Pancreas (tissue), 10 donors: ENCODE results near the gene ULK4. TPM values are rescaled to one million over a fixed set of nuclear protein-coding genes. Genes with fewer than 3 reads are reported as not detected.

Source experiments
- ATAC-seq, 4 donors: fragments of 200-7000 bp; cut with Tn5 transposase; one replicate each; pipeline versions ENCODE4 v1.8.0 to v1.9.1; 2020; ENCODE audit warnings: mild to moderate bottlenecking in 4 of 4, moderate library complexity in 4 of 4
- DNase-seq, 6 donors: peaks; one replicate each; pipeline ENCODE4 v3.0.0-alpha.2; 2020
- FAIRE-seq: peaks from 2 replicates; lab custom pipeline; 2012; peaks lifted over from hg19 to GRCh38; lab: Jason Lieb, UNC
- H3K27ac ChIP-seq, 4 donors: fragments of 200-600 bp; sonication (generic); 1 replicate in 3 of 4; 2 replicates in 1 of 4; pipeline versions ENCODE4 v1.5.0 to v1.8.0; 2020
- H3K27me3 ChIP-seq, 4 donors: fragments of 200-600 bp; one replicate each; pipeline ENCODE4 v1.8.0; 2021
- H3K36me3 ChIP-seq, 3 donors: fragments of 200-600 bp; sonication (generic) in 1 of 3; one replicate each; pipeline versions ENCODE4 v1.5.0 to v1.8.0; 2020 to 2021
- H3K4me1 ChIP-seq, 3 donors: fragments of 200-600 bp; one replicate each; pipeline ENCODE4 v1.8.0; 2021
- H3K4me3 ChIP-seq, 4 donors: fragments of 200-600 bp; sonication (generic) in 2 of 4; one replicate each; pipeline versions ENCODE4 v1.5.0 to v1.8.0; 2020 to 2021
- H3K9me3 ChIP-seq, 4 donors: fragments of 200-600 bp; one replicate each; pipeline ENCODE4 v1.8.0; 2021
- WGBS, 2 donors: extraction: QIAGEN DNeasy Blood & Tissue Kit; methylation state at CpG; one replicate each; pipeline ENCODE4 v1.1.7; 2013; 5-methylcytosine and 5-hydroxymethylcytosine counted together
- intact Hi-C, 3 donors: fragments of 100-400 bp; cut with DNase I; formaldehyde crosslinking; loops; one replicate each; pipeline versions ENCODE4 v1.11.1 to v1.14.2; 2022
- polyA plus RNA-seq, 2 donors: library from polyadenylated mRNA; stranded (reverse); fragments of 200-250 nt; gene quantifications; one replicate each; pipeline ENCODE4 v1.2.3, GENCODE V29; 2013
- total RNA-seq, 6 donors: library from RNA; stranded (reverse); fragmentation: NEBNext Ultra II Directional in 4 of 6; extraction: Animal tissue kit (Norgen Biotek cat#: 25700) in 4 of 6; gene quantifications; one replicate each; pipeline versions ENCODE4 v1.2.1 to v1.2.4, GENCODE V29; 2021 to 2023
- TF ChIP-seq, protein P1 (sequence below), 4 donors: fragments of 200-600 bp; sonication (generic) in 3 of 4; IDR thresholded peaks; one replicate each; pipeline versions ENCODE4 v1.5.0 to v1.8.0; 2021; ENCODE audit warnings: antibody characterized with exemption in 4 of 4
- donor health status: healthy with polysubstance abuse.
- donor health status: DM: no; HTN: no; CAD: no; lungs with moderate emphysema.
- donor health status: DM: no; HTN: no; CAD: no.
- donor health status: control.
- donor health status: control.
- donor health status: Bipolar disorder and iron deficiency.
- donor health status: DM: yes; HTN: yes; CAD: no.
- donor health status: DM: no; HTN: no; CAD: no.
- donor health status: DM: no; HTN: no; CAD: no.
- donor health status: DM: yes; HTN: yes; CAD: no.

The ULK4 gene
- total and polyA plus RNA-seq, 8 donors: 2.3 to 8.6 (median 4.2) TPM

DNA sequence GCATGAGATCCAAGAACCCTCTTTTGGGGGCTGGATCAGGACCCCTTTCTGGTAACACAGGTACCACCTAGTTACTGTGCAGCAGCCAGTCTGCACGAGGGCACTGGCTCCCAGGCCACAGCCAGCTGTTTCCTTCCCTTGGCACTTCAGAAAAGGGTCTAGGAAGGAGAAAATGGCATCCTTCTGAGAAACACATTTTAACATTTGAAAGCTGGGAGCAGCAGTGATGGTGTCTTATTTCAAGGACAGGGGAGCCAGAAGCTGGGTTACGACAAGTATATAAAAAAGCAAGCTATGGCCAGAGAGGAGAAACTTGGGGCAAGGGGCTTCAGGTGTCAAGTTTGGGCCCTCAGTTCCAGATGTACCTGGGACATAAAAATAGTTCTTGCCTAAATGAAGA, 479.8 kb downstream of the ULK4 start:
- Histone ChIP-seq H3K27me3 (no peaks in the 10 kb centered on the region), H3K36me3 (no peaks in the 10 kb centered on the region), H3K9me3 (no peaks in the 10 kb centered on the region), H3K4me3 (no peak overlapping the region), H3K4me1 (peaks cover 0 to 5% (median 0%) of the 10 kb centered on the region in 3 donors), H3K27ac (no peak overlapping the region)
- no peak for FAIRE-seq
- WGBS, 2 donors: 84 to 89% methylated on average over 2 of the region's 2 CpGs
- no peak for ATAC-seq
- DNase-seq: no peak
- intact Hi-C loops: no loop called here
- TF ChIP-seq, protein P1, sequence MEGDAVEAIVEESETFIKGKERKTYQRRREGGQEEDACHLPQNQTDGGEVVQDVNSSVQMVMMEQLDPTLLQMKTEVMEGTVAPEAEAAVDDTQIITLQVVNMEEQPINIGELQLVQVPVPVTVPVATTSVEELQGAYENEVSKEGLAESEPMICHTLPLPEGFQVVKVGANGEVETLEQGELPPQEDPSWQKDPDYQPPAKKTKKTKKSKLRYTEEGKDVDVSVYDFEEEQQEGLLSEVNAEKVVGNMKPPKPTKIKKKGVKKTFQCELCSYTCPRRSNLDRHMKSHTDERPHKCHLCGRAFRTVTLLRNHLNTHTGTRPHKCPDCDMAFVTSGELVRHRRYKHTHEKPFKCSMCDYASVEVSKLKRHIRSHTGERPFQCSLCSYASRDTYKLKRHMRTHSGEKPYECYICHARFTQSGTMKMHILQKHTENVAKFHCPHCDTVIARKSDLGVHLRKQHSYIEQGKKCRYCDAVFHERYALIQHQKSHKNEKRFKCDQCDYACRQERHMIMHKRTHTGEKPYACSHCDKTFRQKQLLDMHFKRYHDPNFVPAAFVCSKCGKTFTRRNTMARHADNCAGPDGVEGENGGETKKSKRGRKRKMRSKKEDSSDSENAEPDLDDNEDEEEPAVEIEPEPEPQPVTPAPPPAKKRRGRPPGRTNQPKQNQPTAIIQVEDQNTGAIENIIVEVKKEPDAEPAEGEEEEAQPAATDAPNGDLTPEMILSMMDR (IDR thresholded peaks at IDR 0.05): no peak

DNA sequence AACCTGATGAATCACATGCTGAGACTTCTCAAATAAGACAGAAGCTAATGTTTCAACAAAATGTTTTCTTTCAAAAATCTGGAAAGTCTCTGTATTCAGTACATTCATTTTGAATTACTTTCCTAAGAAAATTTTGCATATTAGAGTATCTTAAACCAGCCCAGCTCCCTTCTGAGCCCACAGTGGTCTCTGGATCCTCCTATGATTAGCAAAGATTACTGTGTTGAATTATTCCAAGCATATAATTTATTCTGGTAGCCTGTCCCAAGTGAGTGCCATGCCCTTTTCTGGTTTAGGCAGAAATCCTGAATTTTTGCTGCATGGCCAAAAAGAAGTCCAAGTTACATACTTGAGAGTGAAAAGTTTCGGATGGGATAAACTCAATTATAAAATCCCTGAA, 483.6 kb downstream of the ULK4 start:
- intact Hi-C loops: no loop called here
- WGBS, 2 donors: 68 to 92% methylated on average over 1 of the region's 1 CpG
- Histone ChIP-seq H3K4me1 (peaks cover 0 to 5% (median 0%) of the 10 kb centered on the region in 3 donors), H3K4me3 (no peak overlapping the region), H3K9me3 (no peaks in the 10 kb centered on the region), H3K27ac (no peak overlapping the region), H3K36me3 (no peaks in the 10 kb centered on the region), H3K27me3 (no peaks in the 10 kb centered on the region)
- ATAC-seq (no peak), FAIRE-seq (no peak), DNase-seq (no peak)
- TF ChIP-seq, protein P1 (IDR thresholded peaks at IDR 0.05): no peak

DNA sequence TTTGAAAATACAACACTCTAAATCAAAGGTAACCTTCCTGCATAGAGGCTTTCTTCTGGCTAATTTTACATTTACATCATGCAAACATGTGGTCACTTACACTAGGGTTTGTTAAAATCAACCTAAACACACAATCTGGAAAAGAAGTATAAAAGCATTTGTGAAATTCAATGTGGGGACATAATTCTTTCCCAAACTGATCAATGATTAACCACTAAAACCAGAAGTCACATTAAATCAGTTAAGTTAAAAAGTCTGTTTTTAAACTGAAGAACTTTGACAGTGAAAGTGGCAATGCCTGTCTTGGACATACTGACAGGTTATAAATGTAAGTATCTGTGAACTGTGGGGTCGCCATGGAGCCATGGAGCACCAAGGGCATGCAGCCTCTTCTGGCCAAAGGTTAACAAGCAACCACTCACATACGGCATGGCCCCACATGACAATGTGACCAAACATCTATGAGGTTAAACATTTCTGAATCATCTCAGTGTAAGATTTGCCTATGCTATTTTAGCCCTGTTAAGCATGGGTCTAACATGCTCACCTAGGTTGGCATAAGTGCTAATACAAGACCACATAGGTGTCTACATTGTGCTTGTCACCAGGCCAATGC, 484.4 kb downstream of the ULK4 start:
- H3K9me3 ChIP-seq: no peaks in the 10 kb centered on the region
- peak in 1 of 4 donors; percentile 18 for ATAC-seq
- 41 to 54% methylated on average over 2 of the region's 2 CpGs for WGBS, 2 donors
- H3K4me1 ChIP-seq: peaks cover 0 to 5% (median 0%) of the 10 kb centered on the region in 3 donors
- no peak for FAIRE-seq
- TF ChIP-seq, protein P1 (IDR thresholded peaks at IDR 0.05): no peak
- DNase-seq: no peak
- intact Hi-C loops: no loop called here
- H3K27ac ChIP-seq: no peak overlapping the region
- H3K36me3 ChIP-seq: no peaks in the 10 kb centered on the region
- no peaks in the 10 kb centered on the region for H3K27me3 ChIP-seq
- no peak overlapping the region for H3K4me3 ChIP-seq

DNA sequence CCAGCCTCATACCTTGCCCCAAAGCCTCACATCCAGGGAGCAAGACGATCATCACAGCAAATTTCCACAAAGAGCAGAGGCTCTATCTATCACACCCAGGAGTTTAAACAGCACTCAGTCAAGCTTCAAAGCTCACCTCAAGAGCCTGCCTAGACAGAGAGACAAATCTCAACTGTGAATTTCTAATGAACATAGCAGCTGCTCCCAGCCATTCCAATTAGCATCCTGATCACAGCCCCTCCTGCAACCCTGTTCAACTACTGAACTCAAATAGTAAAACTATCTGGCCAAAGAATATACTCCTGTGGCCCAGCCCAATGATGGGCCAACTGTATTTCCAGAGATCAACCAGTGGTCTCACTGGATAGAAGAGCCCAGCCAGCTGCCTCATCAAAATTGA, 492.8 kb downstream of the ULK4 start:
- intact Hi-C loops: no loop called here

DNA sequence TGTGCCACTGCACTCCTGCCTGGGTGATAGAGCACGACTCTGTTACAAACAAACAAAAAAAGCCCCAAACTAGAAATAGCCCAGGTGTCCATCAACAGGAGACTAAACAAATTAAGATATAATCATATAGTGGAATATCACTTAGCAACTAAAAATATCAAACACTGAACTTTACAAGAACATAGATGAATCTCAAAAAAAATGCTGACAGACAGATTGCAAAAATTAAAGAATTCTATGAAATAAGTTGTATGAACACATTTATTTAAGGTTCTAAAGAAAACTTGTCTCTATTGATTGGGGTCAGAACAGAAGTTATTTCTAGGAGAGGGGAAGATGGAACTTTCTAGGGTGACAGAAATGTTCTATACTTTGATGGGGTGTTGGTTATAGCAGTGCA, 494.4 kb downstream of the ULK4 start:
- WGBS, 2 donors: 58 to 71% methylated on average over 1 of the region's 1 CpG
- intact Hi-C loops: no loop called here
- H3K4me3 ChIP-seq: no peak overlapping the region
- H3K27me3 ChIP-seq: no peaks in the 10 kb centered on the region
- H3K4me1 ChIP-seq: no peaks in the 10 kb centered on the region
- DNase-seq (no peak), FAIRE-seq (no peak), ATAC-seq (no peak)
- H3K9me3 ChIP-seq: no peaks in the 10 kb centered on the region
- H3K27ac ChIP-seq: no peak overlapping the region
- H3K36me3 ChIP-seq: no peaks in the 10 kb centered on the region
- TF ChIP-seq, protein P1 (IDR thresholded peaks at IDR 0.05): no peak

More for the DNA sequence above, 492.8 kb downstream of the ULK4 start:
- no peak overlapping the region for H3K4me3 ChIP-seq
- no peaks in the 10 kb centered on the region for H3K4me1 ChIP-seq
- no peak for DNase-seq
- no peak overlapping the region for H3K27ac ChIP-seq
- ATAC-seq: no peak
- H3K27me3 ChIP-seq: no peaks in the 10 kb centered on the region
- H3K9me3 ChIP-seq: no peaks in the 10 kb centered on the region
- no peaks in the 10 kb centered on the region for H3K36me3 ChIP-seq
- 81 to 96% methylated on average over 1 of the region's 1 CpG for WGBS, 2 donors
- FAIRE-seq: no peak
- TF ChIP-seq, protein P1 (IDR thresholded peaks at IDR 0.05): no peak
